ENCODE measurements around the gene KRT78. TPM values are rescaled to one million over a fixed set of nuclear protein-coding genes. Genes with fewer than 3 reads are reported as not detected.

The KRT78 gene
- total RNA-seq, 1 donor from 2014 or later = not detected

GRCh38 chr12:52805000-52805399, 43.8 kb downstream of the KRT78 start:
- TF ChIP-seq CTCF (IDR thresholded peaks at IDR 0.05; ENCODE audit: unreplicated experiment) = no peak
- no peaks in the 10 kb centered on the region for H3K36me3 Mint-ChIP-seq (ENCODE audit: low read depth, unreplicated experiment)
- no peak for DNase-seq (ENCODE audit: low spot score)
- no peak overlapping the region for H3K4me3 Mint-ChIP-seq (ENCODE audit: unreplicated experiment)
- H3K27me3 Mint-ChIP-seq (ENCODE audit: unreplicated experiment) = peaks cover 2% of the 10 kb centered on the region
- H3K9me3 Mint-ChIP-seq (ENCODE audit: unreplicated experiment) = no peaks in the 10 kb centered on the region
- no peaks in the 10 kb centered on the region for H3K4me1 Mint-ChIP-seq (ENCODE audit: unreplicated experiment)
- no peak overlapping the region for H3K27ac Mint-ChIP-seq (ENCODE audit: unreplicated experiment)

- H3K27me3 Mint-ChIP-seq (ENCODE audit: unreplicated experiment) = no peaks in the 10 kb centered on the region
- H3K4me3 Mint-ChIP-seq (ENCODE audit: unreplicated experiment) = no peak overlapping the region
- no peak for TF ChIP-seq CTCF (IDR thresholded peaks at IDR 0.05; ENCODE audit: unreplicated experiment)
- H3K4me1 Mint-ChIP-seq (ENCODE audit: unreplicated experiment) = no peaks in the 10 kb centered on the region
- H3K36me3 Mint-ChIP-seq (ENCODE audit: low read depth, unreplicated experiment) = no peaks in the 10 kb centered on the region
- H3K27ac Mint-ChIP-seq (ENCODE audit: unreplicated experiment) = no peak overlapping the region
- H3K9me3 Mint-ChIP-seq (ENCODE audit: unreplicated experiment) = no peaks in the 10 kb centered on the region
- no peak for DNase-seq (ENCODE audit: low spot score)
Measured at GRCh38 chr12:52802442-52802841, 46.4 kb downstream of the KRT78 start.

GRCh38 chr12:52801773-52802172, 47.0 kb downstream of the KRT78 start:
- Mint-ChIP-seq H3K27ac (ENCODE audit: unreplicated experiment) (no peak overlapping the region), H3K9me3 (ENCODE audit: unreplicated experiment) (no peaks in the 10 kb centered on the region), H3K4me3 (ENCODE audit: unreplicated experiment) (no peak overlapping the region), H3K36me3 (ENCODE audit: low read depth, unreplicated experiment) (no peaks in the 10 kb centered on the region), H3K27me3 (ENCODE audit: unreplicated experiment) (no peaks in the 10 kb centered on the region), H3K4me1 (ENCODE audit: unreplicated experiment) (no peaks in the 10 kb centered on the region)
- DNase-seq (ENCODE audit: low spot score) = no peak
- no peak for TF ChIP-seq CTCF (IDR thresholded peaks at IDR 0.05; ENCODE audit: unreplicated experiment)

- H3K4me3 Mint-ChIP-seq (ENCODE audit: unreplicated experiment) = no peak overlapping the region
- H3K27me3 Mint-ChIP-seq (ENCODE audit: unreplicated experiment) = no peaks in the 10 kb centered on the region
- H3K4me1 Mint-ChIP-seq (ENCODE audit: unreplicated experiment) = no peaks in the 10 kb centered on the region
- no peak for TF ChIP-seq CTCF (IDR thresholded peaks at IDR 0.05; ENCODE audit: unreplicated experiment)
- H3K27ac Mint-ChIP-seq (ENCODE audit: unreplicated experiment) = no peak overlapping the region
- H3K36me3 Mint-ChIP-seq (ENCODE audit: low read depth, unreplicated experiment) = no peaks in the 10 kb centered on the region
- DNase-seq (ENCODE audit: low spot score) = no peak
- H3K9me3 Mint-ChIP-seq (ENCODE audit: unreplicated experiment) = no peaks in the 10 kb centered on the region
Measured at GRCh38 chr12:52800259-52800917, 48.4 kb downstream of the KRT78 start.

- TF ChIP-seq CTCF (IDR thresholded peaks at IDR 0.05; ENCODE audit: unreplicated experiment) = no peak
- no peak overlapping the region for H3K4me3 Mint-ChIP-seq (ENCODE audit: unreplicated experiment)
- DNase-seq (ENCODE audit: low spot score) = no peak
Measured at GRCh38 chr12:52799505-52800211, 49.1 kb downstream of the KRT78 start.

More at GRCh38 chr12:52799505-52800211, 49.1 kb downstream of the KRT78 start:
- Mint-ChIP-seq H3K27ac (ENCODE audit: unreplicated experiment) (no peak overlapping the region), H3K9me3 (ENCODE audit: unreplicated experiment) (no peaks in the 10 kb centered on the region), H3K4me1 (ENCODE audit: unreplicated experiment) (no peaks in the 10 kb centered on the region), H3K36me3 (ENCODE audit: low read depth, unreplicated experiment) (no peaks in the 10 kb centered on the region), H3K27me3 (ENCODE audit: unreplicated experiment) (no peaks in the 10 kb centered on the region)

Measured in endothelial cell (in vitro differentiated cells).